Hepatocyte (in vitro differentiated cells): ENCODE data around the gene OTUD5. TPM values are rescaled to one million over a fixed set of nuclear protein-coding genes. Genes with fewer than 3 reads are reported as not detected.

Experiments
- DNase-seq: peaks from one replicate; pipeline ENCODE4 v3.0.0-alpha.2; 2016; ENCODE audit warnings: low spot score
- H2AFZ ChIP-seq: fragments of 200-600 bp; sonication (generic); 2 replicates; pipeline ENCODE4 v1.6.0; 2016; ENCODE audit warnings: antibody characterized with exemption, mild to moderate bottlenecking
- H3K27ac ChIP-seq: fragments of 200-600 bp; sonication (generic); 2 replicates; pipeline ENCODE4 v1.5.1; 2016; ENCODE audit warnings: mild to moderate bottlenecking
- H3K27me3 ChIP-seq: fragments of 200-600 bp; sonication (generic); 2 replicates; pipeline ENCODE4 v1.6.1; 2016
- H3K36me3 ChIP-seq: fragments of 200-600 bp; sonication (generic); replicated peaks from 2 replicates; pipeline ENCODE4 v1.5.1; 2016; ENCODE audit warnings: low read depth; ENCODE audit not compliant: insufficient read depth
- H3K4me1 ChIP-seq: fragments of 200-600 bp; sonication (generic); 2 replicates; pipeline ENCODE4 v1.5.1; 2016; ENCODE audit warnings: mild to moderate bottlenecking, moderate library complexity; ENCODE audit not compliant: insufficient read depth
- H3K4me2 ChIP-seq: fragments of 200-600 bp; sonication (generic); 2 replicates; pipeline ENCODE4 v1.6.0; 2016
- H3K4me3 ChIP-seq: fragments of 200-600 bp; sonication (generic); 2 replicates; pipeline ENCODE4 v1.5.1; 2016; ENCODE audit warnings: mild to moderate bottlenecking
- H3K79me2 ChIP-seq: fragments of 200-600 bp; sonication (generic); 2 replicates; pipeline ENCODE4 v1.6.0; 2017; ENCODE audit warnings: mild to moderate bottlenecking
- H3K9me2 ChIP-seq: fragments of 200-600 bp; sonication (generic); replicated peaks from 2 replicates; pipeline ENCODE4 v1.6.0; 2017; ENCODE audit warnings: mild to moderate bottlenecking; ENCODE audit not compliant: insufficient read depth
- H3K9me3 ChIP-seq: fragments of 200-600 bp; sonication (generic); 2 replicates; pipeline ENCODE4 v1.5.1; 2016; ENCODE audit warnings: low read depth, mild to moderate bottlenecking
- H4K20me1 ChIP-seq: fragments of 200-600 bp; sonication (generic); 2 replicates; pipeline ENCODE4 v1.6.0; 2016; ENCODE audit warnings: mild to moderate bottlenecking; ENCODE audit not compliant: insufficient read depth, poor library complexity, severe bottlenecking
- EZH2 ChIP-seq: fragments of 200-600 bp; sonication (generic); IDR thresholded peaks from 2 replicates; pipeline ENCODE4 v1.6.1; 2016; ENCODE audit warnings: antibody characterized with exemption, mild to moderate bottlenecking, borderline replicate concordance
- EZH2phosphoT487 ChIP-seq: fragments of 200-600 bp; sonication (generic); IDR thresholded peaks from one replicate; pipeline ENCODE4 v1.6.1; 2018; ENCODE audit warnings: antibody characterized with exemption, mild to moderate bottlenecking, low read depth, moderate library complexity; ENCODE audit not compliant: unreplicated experiment, severe bottlenecking
- WGBS: methylation state at CpG from one replicate; pipeline ENCODE4 v1.1.6; 2016; ENCODE audit warnings: low lambda C conversion rate; ENCODE audit errors: missing lambda C conversion rate; 5-methylcytosine and 5-hydroxymethylcytosine counted together
- polyA plus RNA-seq: library from polyadenylated mRNA; unstranded; fragments of >200 nt; fragmentation: Nextera tagmentation; extraction: Ambion mirVana; gene quantifications from 2 replicates; pipeline ENCODE4 v1.2.1, GENCODE V29; 2016
- total RNA-seq: library from RNA; depleted of rRNA; stranded (reverse); fragments of >200 nt; gene quantifications from 2 replicates; pipeline ENCODE4 v1.2.3, GENCODE V29; 2014
- TF ChIP-seq, protein P1 (sequence below): fragments of 200-600 bp; sonication (generic); IDR thresholded peaks from 2 replicates; pipeline ENCODE4 v1.5.1; 2016; ENCODE audit warnings: antibody characterized with exemption, mild to moderate bottlenecking; ENCODE audit not compliant: poor library complexity

OTUD5 gene
- total and polyA plus RNA-seq, 2 experiments from 2014 or later: 32.5 to 51.2 TPM

DNA sequence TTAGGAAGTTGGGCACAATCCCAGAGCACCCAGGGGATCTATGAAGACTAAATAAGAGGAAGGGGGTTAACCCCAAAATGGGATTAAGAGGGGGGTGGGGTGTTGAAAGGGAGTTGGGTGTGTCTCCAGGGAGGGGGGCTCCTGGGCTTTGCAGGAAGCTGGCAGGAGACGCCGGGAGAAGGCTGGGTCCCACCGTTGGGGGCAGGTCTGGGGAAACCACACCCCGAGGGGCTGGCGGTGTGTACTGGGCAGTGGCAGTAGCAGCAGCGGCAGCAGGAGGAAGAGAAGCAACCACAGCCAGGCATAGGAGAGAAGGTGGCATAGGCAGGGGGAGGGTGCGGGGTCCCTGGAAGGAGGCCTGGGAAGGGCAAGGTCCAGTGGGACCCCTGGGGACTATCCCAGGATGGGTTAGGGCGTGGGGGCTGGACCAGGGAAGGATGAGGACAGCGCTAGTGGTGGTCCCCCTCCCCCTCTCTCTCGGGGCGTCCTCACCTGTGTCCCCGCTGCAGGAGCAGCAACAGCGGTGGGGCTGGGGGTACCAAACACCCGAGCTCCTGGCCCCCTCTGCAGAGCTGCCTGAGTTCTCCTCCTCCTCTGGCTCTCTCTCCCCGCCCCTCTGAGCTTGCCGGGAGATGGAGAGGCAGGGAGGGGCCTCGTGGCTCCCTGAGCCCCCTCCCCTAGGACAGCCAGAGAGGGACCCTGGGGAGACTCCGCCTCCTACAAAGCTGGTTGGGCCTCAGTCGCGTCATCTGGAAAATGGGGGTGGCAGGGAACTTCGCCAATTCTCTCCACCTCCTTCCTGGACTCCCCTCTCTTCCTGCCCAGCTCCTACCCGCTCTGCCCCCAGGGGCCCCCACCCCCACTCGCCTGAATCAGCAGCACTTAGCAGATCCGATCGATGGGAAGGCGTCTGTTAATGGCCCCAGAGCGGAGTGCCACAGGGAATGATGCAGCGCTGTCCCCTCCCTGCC lies 14.1 kb upstream of the OTUD5 start, which contains the start of gene KCND1:
Gene KCND1, minus strand, starts transcription at position 596 of the 971 bp plus-strand sequence. CDS start 1,573 bp downstream, outside the sequence.
- peak within 1 kb of the TSS; percentile 5 for H3K27ac ChIP-seq
- no peak within 1 kb of the TSS for H2AFZ ChIP-seq
- WGBS: 37% methylated on average over 14 of the region's 28 CpGs
- no peak within 1 kb of the TSS for H3K4me3 ChIP-seq
- no peaks in the 10 kb centered on the region for H3K27me3 ChIP-seq
- peak; percentile 38 for DNase-seq
- H3K9me2 ChIP-seq: no peaks in the 10 kb centered on the region
- peak within 1 kb of the TSS; percentile 80 for H3K4me2 ChIP-seq
- no peaks in the 10 kb centered on the region for H3K9me3 ChIP-seq
- H3K79me2 ChIP-seq: no peaks in the 10 kb centered on the region
- H4K20me1 ChIP-seq: no peaks in the 10 kb centered on the region
- H3K36me3 ChIP-seq: no peaks in the 10 kb centered on the region
- no peak for TF ChIP-seq EZH2
- TF ChIP-seq EZH2phosphoT487: no peak
- TF ChIP-seq, protein P1, sequence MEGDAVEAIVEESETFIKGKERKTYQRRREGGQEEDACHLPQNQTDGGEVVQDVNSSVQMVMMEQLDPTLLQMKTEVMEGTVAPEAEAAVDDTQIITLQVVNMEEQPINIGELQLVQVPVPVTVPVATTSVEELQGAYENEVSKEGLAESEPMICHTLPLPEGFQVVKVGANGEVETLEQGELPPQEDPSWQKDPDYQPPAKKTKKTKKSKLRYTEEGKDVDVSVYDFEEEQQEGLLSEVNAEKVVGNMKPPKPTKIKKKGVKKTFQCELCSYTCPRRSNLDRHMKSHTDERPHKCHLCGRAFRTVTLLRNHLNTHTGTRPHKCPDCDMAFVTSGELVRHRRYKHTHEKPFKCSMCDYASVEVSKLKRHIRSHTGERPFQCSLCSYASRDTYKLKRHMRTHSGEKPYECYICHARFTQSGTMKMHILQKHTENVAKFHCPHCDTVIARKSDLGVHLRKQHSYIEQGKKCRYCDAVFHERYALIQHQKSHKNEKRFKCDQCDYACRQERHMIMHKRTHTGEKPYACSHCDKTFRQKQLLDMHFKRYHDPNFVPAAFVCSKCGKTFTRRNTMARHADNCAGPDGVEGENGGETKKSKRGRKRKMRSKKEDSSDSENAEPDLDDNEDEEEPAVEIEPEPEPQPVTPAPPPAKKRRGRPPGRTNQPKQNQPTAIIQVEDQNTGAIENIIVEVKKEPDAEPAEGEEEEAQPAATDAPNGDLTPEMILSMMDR: no peak
- H3K4me1 ChIP-seq: no peaks in the 10 kb centered on the region

DNA sequence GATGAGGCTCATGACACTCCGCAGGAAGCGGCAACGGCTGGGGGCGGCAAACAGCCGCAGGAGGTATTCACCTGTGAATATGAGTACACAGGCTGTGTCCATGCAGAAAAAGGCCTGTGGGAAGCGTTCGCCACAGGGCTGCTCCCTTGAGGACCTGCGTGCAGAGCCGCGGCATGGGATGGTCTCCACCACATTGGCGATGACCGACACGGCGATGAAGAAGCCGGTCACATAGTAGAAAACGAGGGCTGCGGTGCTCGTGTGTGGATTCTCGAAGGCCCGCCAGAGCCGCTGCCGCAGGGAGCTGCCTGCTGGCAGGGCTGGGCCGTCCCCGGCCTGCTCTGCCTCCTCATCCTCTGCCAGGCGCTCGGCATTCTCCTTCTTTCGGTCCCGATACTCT lies 12.1 kb upstream of the OTUD5 start:
- WGBS: 100% methylated on average over 24 of the region's 28 CpGs
- Histone ChIP-seq H3K36me3 (no peaks in the 10 kb centered on the region), H3K4me2 (no peak overlapping the region), H3K27me3 (no peaks in the 10 kb centered on the region), H3K27ac (no peak overlapping the region), H3K4me3 (no peak overlapping the region), H4K20me1 (no peaks in the 10 kb centered on the region), H2AFZ (no peak overlapping the region), H3K4me1 (no peaks in the 10 kb centered on the region), H3K9me3 (no peaks in the 10 kb centered on the region), H3K9me2 (no peaks in the 10 kb centered on the region), H3K79me2 (no peaks in the 10 kb centered on the region)
- TF ChIP-seq EZH2phosphoT487 (no peak), EZH2 (no peak)
- TF ChIP-seq, protein P1: no peak
- DNase-seq: no peak

DNA sequence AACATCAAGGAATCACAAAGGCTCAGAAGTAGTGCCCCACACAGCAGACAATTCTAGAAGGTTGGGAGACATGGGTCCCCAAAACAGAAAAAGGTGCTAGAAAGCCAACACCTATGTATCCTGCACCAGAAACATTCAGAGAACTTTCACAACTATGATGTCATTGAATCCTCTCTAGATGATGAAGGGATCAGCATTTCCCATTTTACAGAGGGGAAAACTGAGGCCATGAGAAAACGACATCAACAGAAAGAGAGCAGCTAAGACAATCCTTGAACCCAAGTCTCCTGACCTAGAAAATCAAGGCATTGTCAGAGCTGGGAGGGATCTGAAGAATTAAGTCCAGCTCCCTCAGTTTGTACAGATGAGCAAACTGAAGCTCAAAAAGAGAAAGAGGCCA lies 11.0 kb upstream of the OTUD5 start:
- Histone ChIP-seq H3K79me2 (no peaks in the 10 kb centered on the region), H3K27me3 (no peaks in the 10 kb centered on the region)
- 72% methylated on average over 1 of the region's 1 CpG for WGBS

More for the DNA sequence above, 11.0 kb upstream of the OTUD5 start:
- no peak for TF ChIP-seq EZH2phosphoT487
- no peak for TF ChIP-seq EZH2
- TF ChIP-seq, protein P1: no peak
- H3K4me1 ChIP-seq: no peaks in the 10 kb centered on the region
- H3K4me3 ChIP-seq: no peak overlapping the region
- DNase-seq: no peak
- H2AFZ ChIP-seq: no peak overlapping the region
- H3K4me2 ChIP-seq: no peak overlapping the region
- H3K9me2 ChIP-seq: no peaks in the 10 kb centered on the region
- no peaks in the 10 kb centered on the region for H3K9me3 ChIP-seq
- H3K27ac ChIP-seq: no peak overlapping the region
- no peaks in the 10 kb centered on the region for H4K20me1 ChIP-seq
- H3K36me3 ChIP-seq: no peaks in the 10 kb centered on the region
